Brain microvascular endothelial cell (primary cell): ENCODE measurements around the gene ELF5.

Source experiments
- DNase-seq: peaks from one replicate; pipeline ENCODE4 v3.0.0-alpha.2; 2020
- H3K27ac ChIP-seq: fragments of 250-450 bp; sonication (Bioruptor Pico); 2 replicates; pipeline ENCODE4 v1.5.1; 2020; ENCODE audit warnings: mild to moderate bottlenecking, moderate library complexity
- H3K27me3 ChIP-seq: fragments of 250-450 bp; sonication (Bioruptor Pico); replicated peaks from 2 replicates; pipeline ENCODE4 v1.5.1; 2020; ENCODE audit warnings: mild to moderate bottlenecking
- H3K36me3 ChIP-seq: fragments of 250-450 bp; sonication (Bioruptor Pico); replicated peaks from 2 replicates; pipeline ENCODE4 v1.5.1; 2020; ENCODE audit warnings: mild to moderate bottlenecking
- H3K4me3 ChIP-seq: 2 replicates; pipeline ENCODE4 v1.5.1; 2011; ENCODE audit warnings: low read depth, mild to moderate bottlenecking, control low read depth, low read length, moderate library complexity
- CTCF ChIP-seq: IDR thresholded peaks from 2 replicates; pipeline ENCODE4 v1.5.1; 2011; ENCODE audit warnings: low read depth, mild to moderate bottlenecking, moderate library complexity, low read length, control low read depth, inconsistent platforms; ENCODE audit errors: missing control alignments
- in situ Hi-C: cut with HindIII; loops from 2 replicates; pipeline ENCODE4 v1.10.0; 2017; ENCODE audit warnings: low sequenced_read_pairs, low pct_ligation_motif_present

The ELF5 gene

DNA sequence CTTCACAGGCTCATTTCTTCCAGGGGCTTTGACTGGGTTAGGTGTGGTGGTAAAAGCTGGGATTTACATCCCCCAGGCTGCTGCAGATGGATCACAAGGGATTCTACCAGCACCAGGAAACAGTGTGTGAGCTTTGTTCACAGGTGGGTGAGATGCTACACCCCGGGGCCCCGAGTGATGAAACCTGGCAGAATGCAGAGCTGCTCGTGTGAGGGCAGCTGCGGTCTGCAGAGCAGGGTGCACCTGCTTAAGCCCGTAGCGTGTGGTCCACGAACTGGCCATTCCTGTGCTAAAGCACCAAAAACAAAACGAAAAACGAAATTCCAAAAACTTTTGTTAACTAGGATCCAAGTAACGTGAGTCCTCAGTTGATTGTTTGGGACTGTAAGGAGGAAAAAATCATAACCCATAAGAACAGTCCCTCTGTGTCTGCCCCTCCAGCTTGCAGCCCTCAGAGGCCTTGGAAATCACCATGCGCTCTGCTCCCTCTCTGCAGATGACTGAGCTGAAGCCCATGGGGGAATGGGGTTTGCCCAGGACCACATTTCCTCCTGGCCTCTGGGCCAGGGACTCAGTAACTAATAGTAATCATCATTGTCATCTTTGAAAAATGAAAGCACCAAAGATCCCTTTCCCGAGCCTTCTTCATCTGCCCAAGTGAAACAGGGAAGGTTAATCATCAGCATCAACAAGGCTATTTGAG, 24.6 kb downstream of the ELF5 start:
- in situ Hi-C loops: loop anchor here (25.0 kb wide), 1 partner anchor 327 kb away; no protein-coding TSS in a partner anchor
- TF ChIP-seq CTCF: no peak
- no peak overlapping the region for H3K27ac ChIP-seq
- H3K36me3 ChIP-seq: no peaks in the 10 kb centered on the region
- DNase-seq: no peak
- no peaks in the 10 kb centered on the region for H3K27me3 ChIP-seq
- H3K4me3 ChIP-seq: no peak overlapping the region

DNA sequence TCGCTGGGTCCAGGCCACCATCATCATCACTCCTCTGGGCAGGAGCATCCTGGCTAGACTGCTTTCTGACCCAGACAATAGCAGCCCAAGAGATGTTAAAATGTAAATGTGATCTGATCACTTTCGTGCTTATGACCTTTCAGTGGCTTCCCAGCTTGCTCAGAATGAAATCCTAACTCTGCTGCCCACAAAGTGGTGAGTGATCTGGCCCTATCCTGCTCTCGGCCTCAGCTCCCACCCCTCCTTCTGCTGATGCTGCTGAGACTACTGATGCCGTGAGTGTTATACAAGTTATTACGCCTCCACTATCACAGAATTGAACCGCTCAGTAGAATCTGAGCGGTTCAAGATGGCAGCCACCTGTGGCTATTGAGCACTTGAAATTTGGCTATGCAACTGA, 26.2 kb downstream of the ELF5 start:
- Histone ChIP-seq H3K27me3 (no peaks in the 10 kb centered on the region), H3K4me3 (no peak overlapping the region), H3K36me3 (no peaks in the 10 kb centered on the region), H3K27ac (no peak overlapping the region)
- TF ChIP-seq CTCF: no peak
- in situ Hi-C loops: loop anchor here (25.0 kb wide), 1 partner anchor 325 kb away; no protein-coding TSS in a partner anchor
- DNase-seq: no peak

GRCh38 chr11:34483106-34483874, 30.3 kb downstream of the ELF5 start:
- TF ChIP-seq CTCF: no peak
- H3K27ac ChIP-seq: no peak overlapping the region
- no peaks in the 10 kb centered on the region for H3K36me3 ChIP-seq
- in situ Hi-C loops: loop anchor here (25.0 kb wide), 1 partner anchor 321 kb away; no protein-coding TSS in a partner anchor
- no peaks in the 10 kb centered on the region for H3K27me3 ChIP-seq
- no peak for DNase-seq
- no peak overlapping the region for H3K4me3 ChIP-seq

DNA sequence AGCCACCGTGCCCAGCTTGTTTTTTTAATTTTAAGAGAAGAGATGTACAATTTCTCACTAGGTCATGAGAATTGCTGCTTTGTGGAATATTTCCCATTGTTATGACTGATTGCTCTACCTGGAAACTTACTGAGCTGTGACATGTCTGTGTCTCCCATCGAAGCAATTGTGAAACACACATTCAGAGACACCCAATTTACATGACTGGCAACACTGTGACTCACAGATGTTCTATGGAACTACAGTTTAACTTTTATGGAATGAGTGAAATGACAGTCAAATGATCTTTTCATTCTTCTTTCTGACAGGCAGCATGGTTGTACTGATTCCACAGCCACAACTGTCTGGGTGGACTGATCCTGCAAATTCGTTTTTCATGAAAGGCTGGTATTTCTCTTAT, 32.3 kb downstream of the ELF5 start:
- Histone ChIP-seq H3K36me3 (no peaks in the 10 kb centered on the region), H3K27me3 (no peaks in the 10 kb centered on the region), H3K4me3 (no peak overlapping the region), H3K27ac (no peak overlapping the region)
- in situ Hi-C loops: loop anchor here (25.0 kb wide), 1 partner anchor 319 kb away; no protein-coding TSS in a partner anchor
- DNase-seq: no peak
- TF ChIP-seq CTCF: no peak

DNA sequence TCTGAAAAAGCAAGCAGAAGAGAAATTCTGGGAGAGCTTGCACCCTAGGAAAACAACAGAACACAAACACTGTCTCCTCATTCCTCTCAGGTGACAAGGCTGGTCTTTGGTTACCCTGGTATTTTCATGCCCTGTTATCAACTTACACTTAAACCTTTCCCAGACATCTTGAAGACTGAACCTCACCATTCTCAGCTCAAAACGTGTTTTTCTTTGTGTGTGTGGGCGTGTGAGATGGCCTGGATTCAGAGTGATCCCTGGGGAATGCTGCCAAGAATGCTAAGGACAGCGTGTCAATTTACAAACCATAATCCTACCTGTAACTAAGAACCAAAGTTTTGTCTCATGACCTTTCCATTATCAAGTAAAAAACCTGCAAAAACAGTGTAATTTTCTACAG, 33.3 kb downstream of the ELF5 start:
- H3K27me3 ChIP-seq: no peaks in the 10 kb centered on the region
- H3K36me3 ChIP-seq: no peaks in the 10 kb centered on the region
- in situ Hi-C loops: loop anchor here (25.0 kb wide), 1 partner anchor 318 kb away; no protein-coding TSS in a partner anchor
- H3K27ac ChIP-seq: no peak overlapping the region
- no peak overlapping the region for H3K4me3 ChIP-seq
- no peak for TF ChIP-seq CTCF
- DNase-seq: peak; percentile 53
